IPS-NIHi11 (cell line): ENCODE data around the gene BTBD3.

ENCODE experiments used
- DNase-seq: peaks from one replicate; pipeline ENCODE4 v3.0.0; 2012; ENCODE audit warnings: mixed read lengths, low spot score

Gene BTBD3

DNA sequence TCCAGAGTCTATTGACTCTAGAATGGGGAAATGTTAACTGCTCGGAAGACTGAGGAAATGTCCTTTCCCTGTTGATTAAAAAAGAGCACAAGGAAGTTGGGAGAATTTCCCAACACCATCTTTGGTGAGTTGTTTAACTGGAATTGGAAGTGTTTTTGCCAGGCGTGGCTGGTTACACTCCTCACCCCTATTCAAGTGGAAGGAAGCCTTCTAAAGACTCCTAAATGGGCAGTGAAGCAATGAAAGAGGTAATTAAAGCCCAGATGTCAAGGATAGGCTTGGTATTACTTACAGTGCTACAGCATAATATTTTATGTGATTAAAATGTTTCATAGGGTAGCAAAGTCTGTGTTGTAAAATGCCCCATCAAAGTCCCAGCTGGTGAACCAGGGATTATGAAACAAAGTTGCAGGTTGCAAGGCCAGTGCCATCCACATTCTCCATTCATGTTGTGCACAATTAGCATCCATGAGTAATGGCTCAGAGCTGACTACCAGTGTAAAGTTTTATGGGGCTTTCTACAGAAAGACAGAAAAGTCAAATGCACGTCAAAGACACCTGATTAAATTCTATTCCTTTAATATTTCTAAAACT, 52.6 kb downstream of the BTBD3 start:
- DNase-seq, result no peak

DNA sequence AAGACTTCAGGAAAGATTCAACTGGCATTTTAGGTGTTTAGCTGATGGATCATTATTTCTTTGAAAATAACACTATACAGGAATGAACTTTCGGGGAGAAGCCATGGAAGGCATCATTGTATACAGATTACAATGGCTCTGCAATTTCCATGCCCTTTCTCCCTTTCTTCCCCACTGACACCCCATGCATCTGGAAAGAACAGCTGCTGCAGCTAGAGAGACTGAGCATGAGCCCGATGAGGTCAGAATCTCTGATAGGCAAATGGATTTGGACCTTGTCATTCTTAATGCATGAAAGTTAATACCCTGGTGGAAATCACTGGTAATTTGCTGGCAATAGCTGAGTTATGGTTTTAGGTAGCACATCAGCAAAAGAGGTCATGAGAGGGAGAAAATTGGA, 54.8 kb downstream of the BTBD3 start:
- no peak for DNase-seq
